ENCODE measurements around the gene RASSF7.

The RASSF7 gene

DNA sequence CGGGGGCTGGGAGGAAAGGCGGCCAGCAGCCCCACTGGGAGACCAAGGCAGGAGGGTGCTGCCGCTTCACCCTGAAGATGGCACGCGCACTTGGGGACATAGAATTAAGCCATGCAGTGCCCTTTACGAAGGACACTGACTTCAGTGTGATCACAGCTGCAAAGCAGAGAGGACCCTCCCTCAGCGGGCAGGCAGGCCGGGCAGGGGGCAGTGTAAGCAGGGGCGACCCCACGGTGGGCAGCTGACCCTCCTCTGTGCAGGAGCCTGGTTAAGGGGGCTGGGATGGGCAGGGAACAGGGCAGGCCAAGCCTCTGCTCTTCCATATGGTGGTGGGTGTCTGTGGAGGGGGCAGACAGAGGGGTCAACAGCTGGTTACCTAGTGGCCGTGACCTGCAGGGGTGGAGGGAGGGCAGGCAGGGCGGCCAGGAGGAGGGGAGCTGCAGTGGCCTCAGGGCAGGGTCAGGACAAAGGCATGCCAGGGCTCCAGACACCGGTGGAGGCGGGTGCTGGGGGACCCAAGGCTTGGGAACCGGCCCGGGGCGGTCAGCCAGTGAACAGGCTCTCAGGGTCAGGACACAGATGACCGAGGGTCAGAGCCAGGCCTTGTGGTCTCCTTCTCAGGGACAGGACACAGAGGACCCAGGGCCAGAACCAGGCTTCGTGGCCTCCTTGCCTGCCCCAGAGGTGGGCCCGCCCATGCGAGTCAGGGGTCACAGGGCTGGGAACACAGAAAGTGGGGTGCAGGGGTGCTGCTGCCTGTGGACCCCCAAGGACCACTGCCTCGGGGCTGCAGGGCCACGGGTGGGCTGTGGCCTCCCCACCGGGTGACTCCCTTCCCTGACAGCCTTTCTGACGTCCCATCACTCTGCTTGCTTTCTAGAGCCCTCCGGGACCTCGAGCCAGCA, 7.4 kb upstream of the RASSF7 start:
- DNase-seq: no peak

DNA sequence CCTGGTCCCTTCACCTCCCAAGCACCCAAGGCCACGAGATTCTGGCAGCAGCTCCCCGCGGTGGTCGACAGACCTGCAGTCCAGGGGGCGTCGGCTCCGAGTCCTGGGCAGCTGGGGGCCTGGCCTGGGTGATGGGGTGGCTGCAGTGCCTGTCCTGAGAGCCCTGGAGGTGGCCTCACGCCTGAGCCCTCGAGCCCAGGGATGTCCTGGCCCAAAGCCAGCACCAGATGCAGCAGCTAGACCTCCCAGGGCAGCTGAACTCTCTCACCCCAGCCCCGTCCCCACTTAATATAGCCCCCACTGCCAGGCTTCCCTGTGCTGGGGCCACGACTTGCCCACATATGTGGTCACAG, 6.8 kb upstream of the RASSF7 start:
- DNase-seq: no peak

GRCh38 chr11:554428-555226, 6.1 kb upstream of the RASSF7 start:
- peak; percentile 69 for DNase-seq

- DNase-seq: no peak
Observed at GRCh38 chr11:555227-555779, 5.5 kb upstream of the RASSF7 start.

- no peak for DNase-seq
Observed at GRCh38 chr11:555780-556661, 4.7 kb upstream of the RASSF7 start.

GRCh38 chr11:556662-557256, 4.0 kb upstream of the RASSF7 start:
- DNase-seq: no peak

DNA sequence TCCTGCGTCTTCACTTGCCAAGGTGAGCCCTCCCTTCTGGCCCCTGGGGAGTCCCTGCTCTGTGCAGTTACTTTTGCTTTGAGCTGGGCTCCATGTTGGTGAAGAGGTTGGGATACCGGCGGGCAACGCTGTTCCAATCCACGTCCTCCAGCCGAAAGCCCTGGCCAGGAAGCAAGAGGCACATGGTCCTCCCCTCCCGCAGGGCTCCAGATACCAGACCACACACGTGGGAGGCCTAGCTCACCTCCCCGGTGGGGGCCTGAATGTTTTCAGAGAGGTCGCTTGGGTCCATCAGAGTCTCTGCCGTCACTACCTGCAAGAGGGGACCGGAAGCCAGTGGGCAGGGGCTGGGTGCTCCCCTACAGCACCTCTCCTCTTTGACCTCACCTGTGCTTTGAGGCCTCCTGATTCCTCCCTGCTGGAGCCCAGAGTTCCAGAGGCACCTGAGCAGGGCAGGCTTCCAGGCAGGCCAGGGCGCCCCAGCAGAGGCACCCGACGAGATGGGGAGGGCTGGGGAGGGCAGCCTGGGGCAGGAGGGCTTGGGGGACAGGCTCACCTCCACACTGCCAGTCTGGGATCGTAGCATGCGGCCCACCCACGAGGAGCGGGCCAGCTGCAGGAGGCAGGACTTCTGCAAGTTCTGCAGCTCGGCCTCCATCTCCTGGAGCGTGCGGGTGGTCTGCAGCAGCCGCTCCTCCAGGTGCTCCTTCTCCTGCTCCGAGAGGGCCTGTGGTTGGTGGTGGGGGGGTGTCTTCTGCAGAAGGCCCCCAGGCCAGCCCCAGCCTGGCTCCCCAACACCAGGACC, 3.2 kb upstream of the RASSF7 start:
- DNase-seq: no peak

DNA sequence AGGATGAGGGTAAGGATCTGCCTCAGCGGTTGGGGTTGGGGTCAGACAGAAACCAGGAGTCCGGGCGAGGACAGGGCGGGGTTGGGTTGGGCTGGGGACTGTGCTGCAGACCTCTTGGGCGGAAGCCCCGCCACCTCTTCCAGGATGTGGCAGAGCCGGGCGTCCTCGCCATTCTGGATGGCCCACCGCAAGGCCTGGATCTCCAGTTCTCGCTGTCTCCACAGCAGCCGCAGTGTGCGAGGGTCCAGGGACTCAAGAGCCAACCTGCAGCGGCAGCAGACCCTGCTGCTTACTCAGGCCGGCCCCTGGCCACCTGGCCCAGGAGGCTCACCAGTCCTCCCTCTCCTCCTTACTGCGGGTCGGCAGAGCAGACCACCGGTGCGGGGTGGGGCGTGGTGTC, 2.3 kb upstream of the RASSF7 start:
- DNase-seq: no peak

DNA sequence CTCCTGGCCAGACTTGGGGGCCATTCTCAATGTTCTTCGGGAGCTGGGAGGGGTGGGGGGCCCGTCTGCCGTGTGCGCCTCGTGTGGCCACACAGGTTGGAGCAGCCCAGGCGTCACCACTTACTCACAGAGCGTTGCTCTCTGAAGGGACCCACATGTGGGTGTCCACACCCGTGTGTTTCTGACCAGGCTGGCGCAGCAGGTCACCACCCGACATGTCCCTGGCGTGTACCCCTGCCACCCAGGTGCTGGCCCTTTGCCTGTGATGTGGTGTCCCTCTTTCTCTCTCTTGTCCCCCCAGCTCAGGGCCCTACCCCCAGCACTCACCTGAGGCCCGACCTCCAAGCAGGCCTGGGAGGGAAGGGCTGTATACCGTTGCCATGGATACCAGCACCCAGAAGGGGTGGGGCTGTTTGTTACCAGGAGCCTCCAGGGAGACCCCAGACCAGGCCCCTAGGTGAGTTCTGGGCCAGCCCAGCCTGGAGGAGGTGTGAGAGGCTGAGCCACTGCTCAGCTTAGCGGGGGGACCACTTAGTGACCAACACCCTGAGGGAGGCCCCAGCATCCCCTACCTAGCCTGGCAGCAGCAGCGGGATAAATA, 1.6 kb upstream of the RASSF7 start:
- DNase-seq: no peak

- DNase-seq: no peak
Observed at GRCh38 chr11:559712-560304, 962 bp upstream of the RASSF7 start.

- no peak for DNase-seq
Observed at GRCh38 chr11:561148-562003, 606 bp downstream of the RASSF7 start.

DNA sequence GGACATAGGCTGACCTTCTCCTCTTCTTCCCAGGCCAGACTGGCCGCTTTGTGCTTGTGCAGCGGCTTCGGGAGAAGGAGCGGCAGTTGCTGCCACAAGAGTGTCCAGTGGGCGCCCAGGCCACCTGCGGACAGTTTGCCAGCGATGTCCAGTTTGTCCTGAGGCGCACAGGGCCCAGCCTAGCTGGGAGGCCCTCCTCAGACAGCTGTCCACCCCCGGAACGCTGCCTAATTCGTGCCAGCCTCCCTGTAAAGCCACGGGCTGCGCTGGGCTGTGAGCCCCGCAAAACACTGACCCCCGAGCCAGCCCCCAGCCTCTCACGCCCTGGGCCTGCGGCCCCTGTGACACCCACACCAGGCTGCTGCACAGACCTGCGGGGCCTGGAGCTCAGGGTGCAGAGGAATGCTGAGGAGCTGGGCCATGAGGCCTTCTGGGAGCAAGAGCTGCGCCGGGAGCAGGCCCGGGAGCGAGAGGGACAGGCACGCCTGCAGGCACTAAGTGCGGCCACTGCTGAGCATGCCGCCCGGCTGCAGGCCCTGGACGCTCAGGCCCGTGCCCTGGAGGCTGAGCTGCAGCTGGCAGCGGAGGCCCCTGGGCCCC, 1.4 kb downstream of the RASSF7 start:
- no peak for DNase-seq

- DNase-seq: no peak
Observed at GRCh38 chr11:563066-563811, 2.5 kb downstream of the RASSF7 start.

GRCh38 chr11:563812-564578, 3.2 kb downstream of the RASSF7 start:
- DNase-seq: no peak

- no peak for DNase-seq
Observed at GRCh38 chr11:565921-566509, 5.2 kb downstream of the RASSF7 start.

- no peak for DNase-seq
Observed at GRCh38 chr11:567011-567628, 6.3 kb downstream of the RASSF7 start.

Data from NCI-H510A (cell line).